ENCODE data around the gene UTS2. TPM values are rescaled to one million over a fixed set of nuclear protein-coding genes. Genes with fewer than 3 reads are reported as not detected.

Gene UTS2
- total RNA-seq, 2 donors from 2014 or later, result not detected

DNA sequence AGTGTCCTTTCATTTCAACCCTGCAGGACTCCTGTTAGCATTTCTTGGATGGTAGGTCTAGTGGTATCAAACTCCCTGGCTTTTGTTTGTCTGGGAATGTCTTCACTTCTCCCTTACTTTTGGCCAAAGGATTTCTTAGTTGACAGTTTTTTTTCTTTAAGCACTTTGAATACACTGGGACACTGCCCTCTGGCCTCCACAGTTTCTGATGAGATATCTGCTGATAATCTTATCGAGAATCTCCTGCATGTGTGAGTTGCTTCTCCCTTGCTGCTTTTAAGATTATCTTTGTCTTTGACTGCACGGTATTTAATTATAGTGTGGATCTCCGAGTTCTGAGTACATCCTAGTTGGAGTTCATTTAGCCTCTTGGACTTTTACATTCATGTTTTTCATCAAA, 13.3 kb downstream of the UTS2 start:
- no peak for DNase-seq (ENCODE audit: low spot score)
- Histone ChIP-seq H3K36me3 (peaks cover 6 to 12% of the 10 kb centered on the region in 2 donors), H3K27me3 (replicated peaks; ENCODE audit: insufficient read depth) (no peaks in the 10 kb centered on the region), H3K27ac (no peak overlapping the region), H3K9me3 (no peaks in the 10 kb centered on the region), H3K4me3 (no peak overlapping the region), H3K4me1 (replicated peaks) (no peaks in the 10 kb centered on the region)
- TF ChIP-seq POLR2A (IDR thresholded peaks at IDR 0.05) (no peak), CTCF (IDR thresholded peaks at IDR 0.05) (no peak), POLR2AphosphoS5 (IDR thresholded peaks at IDR 0.05) (no peak)
- 91% methylated on average over 3 of the region's 3 CpGs for WGBS
- intact Hi-C loops (cut with DNase I), result no loop called here

- H3K27ac ChIP-seq, result no peak overlapping the region
- intact Hi-C loops (cut with DNase I), result no loop called here
- 93% methylated on average over 2 of the region's 2 CpGs for WGBS
- H3K4me1 ChIP-seq (replicated peaks), result no peaks in the 10 kb centered on the region
- H3K27me3 ChIP-seq (replicated peaks; ENCODE audit: insufficient read depth), result no peaks in the 10 kb centered on the region
- peaks cover 6 to 12% of the 10 kb centered on the region in 2 donors for H3K36me3 ChIP-seq
- H3K9me3 ChIP-seq, result no peaks in the 10 kb centered on the region
- no peak for DNase-seq (ENCODE audit: low spot score)
- no peak for TF ChIP-seq POLR2AphosphoS5 (IDR thresholded peaks at IDR 0.05)
- TF ChIP-seq POLR2A (IDR thresholded peaks at IDR 0.05), result no peak
- TF ChIP-seq CTCF (IDR thresholded peaks at IDR 0.05), result no peak
- no peak overlapping the region for H3K4me3 ChIP-seq
Measured at GRCh38 chr1:7838714-7839113, 14.2 kb downstream of the UTS2 start.

GRCh38 chr1:7833035-7833434, 19.8 kb downstream of the UTS2 start:
- Histone ChIP-seq H3K27ac (no peak overlapping the region), H3K36me3 (no peaks in the 10 kb centered on the region), H3K9me3 (no peaks in the 10 kb centered on the region), H3K4me1 (replicated peaks) (no peaks in the 10 kb centered on the region), H3K27me3 (replicated peaks; ENCODE audit: insufficient read depth) (no peaks in the 10 kb centered on the region), H3K4me3 (no peak overlapping the region)
- TF ChIP-seq POLR2A (IDR thresholded peaks at IDR 0.05), result no peak
- TF ChIP-seq POLR2AphosphoS5 (IDR thresholded peaks at IDR 0.05), result no peak
- no peak for TF ChIP-seq CTCF (IDR thresholded peaks at IDR 0.05)
- intact Hi-C loops (cut with DNase I), result no loop called here
- DNase-seq (ENCODE audit: low spot score), result no peak

DNA sequence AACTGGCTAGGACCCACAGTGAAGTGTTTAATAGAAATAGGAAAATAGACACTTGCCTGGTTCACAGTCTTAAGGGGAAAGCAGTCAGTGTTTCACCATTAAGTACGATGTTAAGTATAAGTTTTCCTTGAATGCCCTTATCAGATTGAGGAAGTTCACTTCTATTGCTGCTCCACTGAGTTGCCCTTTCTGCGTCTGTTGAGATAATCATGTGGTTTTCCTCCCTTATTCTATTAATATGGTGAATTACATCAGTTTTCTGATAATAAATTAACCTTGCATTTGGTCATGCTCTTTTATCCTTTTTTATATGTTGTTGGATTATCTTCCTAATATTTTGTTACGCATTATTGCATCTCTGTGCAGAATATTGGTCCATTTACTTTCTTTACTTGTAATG, 21.4 kb downstream of the UTS2 start:
- no peak overlapping the region for H3K27ac ChIP-seq
- H3K27me3 ChIP-seq (replicated peaks; ENCODE audit: insufficient read depth), result no peaks in the 10 kb centered on the region
- H3K36me3 ChIP-seq, result peaks cover 0 to 6% of the 10 kb centered on the region in 2 donors
- H3K4me1 ChIP-seq (replicated peaks), result no peaks in the 10 kb centered on the region
- no peak for DNase-seq (ENCODE audit: low spot score)
- intact Hi-C loops (cut with DNase I), result no loop called here
- H3K9me3 ChIP-seq, result no peaks in the 10 kb centered on the region
- TF ChIP-seq CTCF (IDR thresholded peaks at IDR 0.05), result no peak
- TF ChIP-seq POLR2A (IDR thresholded peaks at IDR 0.05), result no peak
- TF ChIP-seq POLR2AphosphoS5 (IDR thresholded peaks at IDR 0.05), result no peak
- no peak overlapping the region for H3K4me3 ChIP-seq
- 60% methylated on average over 3 of the region's 3 CpGs for WGBS

DNA sequence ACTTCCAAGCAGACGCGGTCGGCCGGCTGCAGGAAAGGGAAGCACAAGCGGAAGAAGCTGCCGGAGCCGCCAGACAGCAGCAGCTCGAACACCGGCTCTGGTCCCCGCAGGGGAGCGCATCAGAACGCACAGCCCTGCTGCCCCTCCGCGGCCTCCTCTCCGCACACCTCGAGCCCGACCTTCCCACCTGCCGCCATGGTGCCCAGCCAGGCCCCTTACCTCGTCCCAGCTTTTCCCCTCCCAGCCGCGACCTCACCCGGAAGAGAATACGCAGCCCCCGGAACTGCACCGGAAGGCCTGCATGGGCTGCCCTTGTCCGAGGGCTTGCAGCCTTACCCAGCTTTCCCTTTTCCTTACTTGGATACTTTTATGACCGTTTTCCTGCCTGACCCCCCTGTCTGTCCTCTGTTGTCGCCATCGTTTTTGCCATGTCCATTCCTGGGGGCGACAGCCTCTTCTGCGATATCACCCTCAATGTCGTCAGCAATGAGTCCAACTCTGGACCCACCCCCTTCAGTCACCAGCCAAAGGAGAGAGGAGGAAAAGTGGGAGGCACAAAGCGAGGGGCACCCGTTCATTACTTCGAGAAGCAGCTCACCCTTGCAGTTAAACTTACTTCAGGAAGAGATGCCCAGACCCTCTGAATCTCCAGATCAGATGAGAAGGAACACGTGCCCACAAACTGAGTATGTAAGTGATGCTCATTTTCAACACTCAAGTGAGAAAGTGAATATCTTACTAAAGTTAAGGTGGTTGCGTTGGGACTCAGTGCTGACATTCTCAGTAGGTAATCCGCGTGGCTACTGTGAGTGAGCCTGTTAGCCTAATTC, 25.5 kb downstream of the UTS2 start:
- Histone ChIP-seq H3K27me3 (replicated peaks; ENCODE audit: insufficient read depth) (no peaks in the 10 kb centered on the region), H3K4me3 (no peak overlapping the region), H3K36me3 (peaks cover 0 to 6% of the 10 kb centered on the region in 2 donors), H3K9me3 (no peaks in the 10 kb centered on the region), H3K4me1 (replicated peaks) (no peaks in the 10 kb centered on the region), H3K27ac (no peak overlapping the region)
- TF ChIP-seq POLR2A (IDR thresholded peaks at IDR 0.05) (no peak), CTCF (IDR thresholded peaks at IDR 0.05) (no peak)
- whole genome bisulfite sequencing, result 78% methylated on average over 39 of the region's 39 CpGs
- no peak for DNase-seq (ENCODE audit: low spot score)
- intact Hi-C loops (cut with DNase I), result no loop called here

Data from prostate gland (tissue), 2 donors.